ENCODE measurements around the gene PCDHGA9.

- no peak for TF ChIP-seq CTCF (IDR thresholded peaks at IDR 0.05)
- no peak for TF ChIP-seq POLR2A (IDR thresholded peaks at IDR 0.05)
Observed at GRCh38 chr5:141440341-141440740, 37.8 kb downstream of the PCDHGA9 start.

All from tibial nerve (tissue), 3 donors.